GM06990 (cell line): ENCODE measurements around the gene SLC15A3.

Source experiments
- DNase-seq: peaks from one replicate; pipeline ENCODE4 v3.0.0-alpha.2; 2011; ENCODE audit not compliant: insufficient read length; ENCODE audit errors: extremely low read depth
- H3K27me3 ChIP-seq: replicated peaks from 2 replicates; pipeline ENCODE4 v1.6.0; 2011; ENCODE audit warnings: low read length; ENCODE audit not compliant: control insufficient read depth, insufficient read depth
- H3K36me3 ChIP-seq: 2 replicates; pipeline ENCODE4 v1.5.1; 2011; ENCODE audit warnings: low read length; ENCODE audit not compliant: control insufficient read depth, insufficient read depth
- H3K4me3 ChIP-seq: replicated peaks from 2 replicates; pipeline ENCODE4 v1.5.1; 2011; ENCODE audit warnings: low read depth, mild to moderate bottlenecking, control low read depth, low read length
- CTCF ChIP-seq: IDR thresholded peaks from 2 replicates; pipeline ENCODE4 v1.5.1; 2011; ENCODE audit warnings: low read length, control low read depth, mild to moderate bottlenecking, inconsistent platforms; ENCODE audit not compliant: insufficient read depth, poor library complexity, severe bottlenecking

Gene SLC15A3

DNA sequence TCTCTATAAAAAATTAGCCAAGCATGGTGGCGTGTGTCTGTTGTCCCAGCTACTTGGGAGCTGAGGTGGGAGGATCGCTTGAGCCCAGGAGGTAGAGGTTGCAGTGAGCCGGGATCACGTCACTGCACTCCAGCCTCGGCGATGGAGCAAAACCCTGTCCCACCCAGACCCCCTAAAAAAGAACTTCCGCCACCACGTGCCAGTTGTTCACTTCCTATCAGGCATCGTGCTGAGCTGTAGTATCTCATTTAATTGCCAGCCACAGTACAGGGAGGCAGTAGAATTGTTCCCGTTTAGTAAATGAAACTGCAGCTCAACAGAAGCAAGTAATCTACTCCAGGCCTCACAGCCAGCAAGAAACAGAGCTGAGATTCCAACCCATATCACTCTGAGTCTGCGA lies 30.7 kb downstream of the SLC15A3 start:
- H3K36me3 ChIP-seq: peaks cover 20% of the 10 kb centered on the region
- H3K27me3 ChIP-seq: no peaks in the 10 kb centered on the region
- TF ChIP-seq CTCF: no peak
- H3K4me3 ChIP-seq: no peak overlapping the region
- no peak for DNase-seq

- Histone ChIP-seq H3K36me3 (peaks cover 20% of the 10 kb centered on the region), H3K27me3 (no peaks in the 10 kb centered on the region), H3K4me3 (no peak overlapping the region)
- no peak for TF ChIP-seq CTCF
- no peak for DNase-seq
Observed at GRCh38 chr11:60919956-60920355, 32.0 kb downstream of the SLC15A3 start.

DNA sequence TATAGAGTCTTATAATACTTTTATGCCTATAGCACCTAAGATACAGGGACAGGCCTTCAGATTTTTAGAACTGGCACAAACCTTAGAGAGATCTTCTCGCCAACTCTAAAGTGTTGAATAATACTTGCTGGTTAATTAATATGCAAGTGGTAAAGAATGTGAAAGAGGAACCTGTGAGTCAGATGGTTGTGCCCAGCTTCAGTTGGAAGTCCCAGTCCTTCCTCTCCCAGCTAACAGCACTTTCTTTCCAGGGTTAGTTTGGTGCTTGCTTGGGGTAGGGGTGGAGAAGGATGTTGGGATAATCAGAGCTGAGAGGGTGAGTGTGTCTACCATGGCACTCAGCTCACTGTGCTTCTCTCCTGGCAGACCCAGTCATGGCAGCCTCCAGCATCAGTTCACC lies 32.7 kb downstream of the SLC15A3 start:
- Histone ChIP-seq H3K36me3 (peaks cover 20% of the 10 kb centered on the region), H3K4me3 (no peak overlapping the region), H3K27me3 (no peaks in the 10 kb centered on the region)
- DNase-seq: no peak
- TF ChIP-seq CTCF: no peak

DNA sequence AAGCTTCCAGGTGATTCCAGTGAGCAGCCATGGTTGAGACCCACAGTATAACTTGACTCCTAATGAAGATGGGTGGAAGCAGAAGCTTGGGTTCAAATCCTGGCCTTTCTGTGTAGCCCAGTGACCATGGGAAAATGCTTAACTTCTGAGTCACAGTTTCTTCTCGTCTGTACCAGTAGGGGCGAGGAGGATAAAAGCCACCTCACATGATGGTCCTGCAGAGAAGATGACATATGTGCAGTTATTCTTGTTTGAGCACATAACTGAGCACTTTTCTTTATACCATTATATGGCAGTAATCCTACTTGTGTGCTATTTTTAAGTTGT lies 33.1 kb downstream of the SLC15A3 start:
- no peaks in the 10 kb centered on the region for H3K27me3 ChIP-seq
- TF ChIP-seq CTCF: no peak
- no peak overlapping the region for H3K4me3 ChIP-seq
- DNase-seq: no peak
- peaks cover 20% of the 10 kb centered on the region for H3K36me3 ChIP-seq

DNA sequence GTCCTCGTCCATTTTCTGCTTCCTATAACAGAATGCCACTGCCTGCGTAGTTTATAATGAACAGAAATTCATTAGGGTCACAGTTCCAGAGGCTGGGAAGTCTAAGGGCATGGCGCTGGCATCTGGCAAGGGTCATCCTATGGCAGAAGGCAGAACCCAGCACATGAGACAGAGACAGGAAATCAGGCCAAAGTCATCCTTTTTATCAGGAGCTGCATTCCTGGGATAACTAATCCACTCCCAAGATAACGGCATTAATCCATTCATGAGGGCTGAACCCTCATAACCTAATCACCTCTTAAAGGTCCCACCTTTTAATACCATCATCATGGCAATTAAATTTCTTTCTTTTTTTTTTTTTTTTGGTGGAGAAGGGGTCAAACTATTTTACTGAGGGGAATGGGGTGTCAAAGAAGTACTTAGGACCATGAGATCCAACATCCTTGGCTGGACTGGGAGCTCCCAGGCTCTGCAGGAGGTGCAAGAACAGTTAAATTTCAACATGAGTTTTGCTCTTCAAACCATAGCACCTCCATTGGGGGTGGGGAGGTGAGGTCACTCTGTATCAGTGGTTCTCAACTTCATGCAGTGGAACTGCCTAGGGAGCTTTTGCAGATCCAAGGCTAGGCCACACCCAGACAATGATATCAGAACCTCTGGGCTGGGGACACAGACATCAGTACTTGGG lies 33.6 kb downstream of the SLC15A3 start:
- Histone ChIP-seq H3K27me3 (no peaks in the 10 kb centered on the region), H3K4me3 (no peak overlapping the region), H3K36me3 (peaks cover 20% of the 10 kb centered on the region)
- TF ChIP-seq CTCF: no peak
- DNase-seq: no peak

- no peak for DNase-seq
- no peaks in the 10 kb centered on the region for H3K27me3 ChIP-seq
- H3K4me3 ChIP-seq: no peak overlapping the region
- peaks cover 18% of the 10 kb centered on the region for H3K36me3 ChIP-seq
- TF ChIP-seq CTCF: no peak
Observed at GRCh38 chr11:60917267-60917666, 34.7 kb downstream of the SLC15A3 start.
